Activated B cell treated with CpG ODN at 0.5 μM for 24 hours (primary cell): ENCODE results near the gene EWSR1. TPM values are rescaled to one million over a fixed set of nuclear protein-coding genes. Genes with fewer than 3 reads are reported as not detected.

Experiments
- ATAC-seq: fragments of 200-7000 bp; cut with Tn5 transposase; one replicate; pipeline ENCODE4 v1.10.0; 2021; ENCODE audit warnings: low read depth, mild to moderate bottlenecking, moderate library complexity
- CTCF ChIA-PET: fragments of 350-600 bp; sonication (Branson Sonifier 250); formaldehyde crosslinking; loops from one replicate; lab custom pipeline; 2021; ENCODE audit warnings: antibody characterized with exemption; lab: Charles Lee
- POLR2A ChIA-PET: fragments of 350-600 bp; sonication (Branson Sonifier 250); formaldehyde crosslinking; loops from one replicate; lab custom pipeline; 2021; ENCODE audit warnings: antibody characterized with exemption; lab: Charles Lee
- DNase-seq: peaks from one replicate; pipeline ENCODE4 v3.0.0; 2022
- H3K27ac Mint-ChIP-seq: one replicate; pipeline ENCODE4 v1.8.0; 2020; ENCODE audit warnings: mixed read lengths
- H3K27me3 Mint-ChIP-seq: one replicate; pipeline ENCODE4 v1.8.0; 2021; ENCODE audit warnings: mixed read lengths
- H3K36me3 Mint-ChIP-seq: one replicate; pipeline ENCODE4 v1.8.0; 2021; ENCODE audit warnings: low read depth, mixed read lengths
- H3K4me1 Mint-ChIP-seq: one replicate; pipeline ENCODE4 v1.8.0; 2021; ENCODE audit warnings: mixed read lengths
- H3K4me3 Mint-ChIP-seq: one replicate; pipeline ENCODE4 v1.8.0; 2020; ENCODE audit warnings: mild to moderate bottlenecking, mixed read lengths
- H3K9me3 Mint-ChIP-seq: one replicate; pipeline ENCODE4 v1.8.0; 2020; ENCODE audit warnings: mixed read lengths
- CTCF ChIP-seq: fragments of 200-600 bp; IDR thresholded peaks from one replicate; pipeline ENCODE4 v1.8.0; 2022; ENCODE audit warnings: antibody characterized with exemption, mild to moderate bottlenecking
- intact Hi-C: fragments of 100-400 bp; cut with micrococcal nuclease; formaldehyde crosslinking; loops from one replicate; pipeline ENCODE4 v1.15.1; 2024
- total RNA-seq: library from RNA; stranded (reverse); gene quantifications from 2 replicates; pipeline ENCODE4 v1.2.3, GENCODE V29; 2022

Gene EWSR1
- total RNA-seq, 1 donor from 2014 or later: 382 TPM

GRCh38 chr22:29345932-29346331 lies 77.9 kb downstream of the EWSR1 start:
- ChIA-PET CTCF (no interaction called here), POLR2A (no interaction called here)
- DNase-seq (no peak), ATAC-seq (no peak)
- Mint-ChIP-seq H3K27ac (no peak overlapping the region), H3K4me1 (no peaks in the 10 kb centered on the region), H3K36me3 (peaks cover 96% of the 10 kb centered on the region), H3K9me3 (no peaks in the 10 kb centered on the region), H3K4me3 (no peak overlapping the region), H3K27me3 (no peaks in the 10 kb centered on the region)
- intact Hi-C loops: no loop called here
- no peak for TF ChIP-seq CTCF

DNA sequence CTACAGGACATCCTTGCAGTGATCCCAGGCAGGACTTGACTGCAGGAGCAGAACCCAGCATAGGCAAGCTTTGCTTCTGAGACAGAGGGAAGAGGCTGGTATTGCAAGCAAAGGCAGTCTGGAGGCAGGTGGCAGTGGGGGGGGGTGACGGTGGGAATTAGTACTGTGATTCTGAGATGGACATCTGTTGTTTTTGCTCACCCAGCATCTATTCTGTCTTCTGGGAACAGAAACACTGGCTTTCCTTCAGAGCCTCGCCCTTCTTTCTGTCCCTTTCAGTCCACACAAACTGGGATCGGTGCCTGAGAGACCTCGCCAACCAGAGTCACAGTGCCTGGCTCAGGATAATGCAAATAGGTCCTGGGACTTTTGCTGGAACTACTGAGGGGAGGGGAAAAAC lies 78.6 kb downstream of the EWSR1 start:
- ATAC-seq (no peak), DNase-seq (no peak)
- ChIA-PET POLR2A (no interaction called here), CTCF (no interaction called here)
- no peaks in the 10 kb centered on the region for H3K27me3 Mint-ChIP-seq
- peaks cover 97% of the 10 kb centered on the region for H3K36me3 Mint-ChIP-seq
- TF ChIP-seq CTCF: no peak
- intact Hi-C loops: no loop called here
- no peak overlapping the region for H3K4me3 Mint-ChIP-seq
- H3K9me3 Mint-ChIP-seq: no peaks in the 10 kb centered on the region
- H3K27ac Mint-ChIP-seq: no peak overlapping the region
- no peaks in the 10 kb centered on the region for H3K4me1 Mint-ChIP-seq

DNA sequence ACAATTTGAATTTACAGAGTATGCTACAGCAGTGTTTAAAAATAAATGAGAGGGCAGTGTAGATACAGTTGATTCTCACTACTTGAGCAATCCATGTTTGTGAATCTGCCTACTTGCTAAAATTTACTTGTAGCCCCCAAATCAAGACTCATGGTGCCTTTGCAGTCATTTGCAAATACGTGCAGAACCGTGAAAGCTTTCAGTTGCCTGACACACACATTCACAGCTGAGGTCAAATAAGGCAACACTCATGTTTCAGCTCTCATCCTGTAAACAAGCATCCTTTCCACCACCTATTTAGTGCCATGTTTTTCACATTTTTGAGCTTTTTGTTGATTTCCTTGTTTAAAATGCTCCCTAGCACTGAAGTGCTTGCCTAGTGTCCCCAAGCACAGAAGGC lies 80.0 kb downstream of the EWSR1 start:
- Mint-ChIP-seq H3K36me3 (peaks cover 97% of the 10 kb centered on the region), H3K9me3 (no peaks in the 10 kb centered on the region), H3K27ac (no peak overlapping the region), H3K4me3 (no peak overlapping the region), H3K4me1 (no peaks in the 10 kb centered on the region), H3K27me3 (no peaks in the 10 kb centered on the region)
- POLR2A ChIA-PET: no interaction called here
- DNase-seq: no peak
- CTCF ChIA-PET: interaction anchor here (0.6 kb wide), 1 partner anchor 754 kb away, joined by 4 read pairs; no protein-coding TSS in a partner anchor
- TF ChIP-seq CTCF: no peak
- intact Hi-C loops: no loop called here
- no peak for ATAC-seq

DNA sequence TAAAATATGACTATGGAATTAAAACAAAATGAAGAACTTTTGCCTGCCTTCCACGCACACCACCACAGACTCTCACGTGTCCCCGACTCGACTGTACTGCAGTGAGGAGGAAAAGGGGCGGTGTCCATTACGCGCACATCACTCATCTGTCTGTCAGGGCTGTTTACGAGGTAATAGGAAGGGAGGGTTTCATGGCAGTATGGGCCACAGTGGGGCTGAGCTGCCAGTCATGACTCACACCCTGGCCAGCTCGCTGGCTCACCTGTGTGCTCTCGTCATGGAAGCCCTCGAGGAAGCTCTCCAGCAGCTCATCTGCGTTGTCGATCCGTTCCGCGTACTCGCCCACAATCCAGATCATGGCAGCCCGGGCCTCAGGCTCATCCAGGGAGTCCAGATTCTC lies 80.9 kb downstream of the EWSR1 start:
- H3K27me3 Mint-ChIP-seq: no peaks in the 10 kb centered on the region
- intact Hi-C loops: no loop called here
- TF ChIP-seq CTCF: no peak
- H3K4me1 Mint-ChIP-seq: no peaks in the 10 kb centered on the region
- DNase-seq (no peak), ATAC-seq (no peak)
- POLR2A ChIA-PET: no interaction called here
- peaks cover 95% of the 10 kb centered on the region for H3K36me3 Mint-ChIP-seq
- H3K9me3 Mint-ChIP-seq: no peaks in the 10 kb centered on the region
- H3K4me3 Mint-ChIP-seq: no peak overlapping the region
- CTCF ChIA-PET: interaction anchor here (0.6 kb wide), 1 partner anchor 753 kb away, joined by 4 read pairs; no protein-coding TSS in a partner anchor
- H3K27ac Mint-ChIP-seq: no peak overlapping the region

Other genes with a start within 250 kb of the EWSR1 start
- not detected in 2 replicates for gene C22orf31, start 206.4 kb upstream of the EWSR1 start, total RNA-seq
- gene KREMEN1, start 195.2 kb upstream of the EWSR1 start, total RNA-seq: not detected in 2 replicates
- not detected in 2 replicates for gene EMID1, start 62.4 kb upstream of the EWSR1 start, total RNA-seq
- gene RHBDD3, start 287 bp upstream of the EWSR1 start, total RNA-seq: 17.7 and 17.9 TPM in 2 replicates
- not detected in 2 replicates for gene GAS2L1, start 38.4 kb downstream of the EWSR1 start, total RNA-seq
- 0.98 and 1.0 TPM in 2 replicates for gene RASL10A, start 47.4 kb downstream of the EWSR1 start, total RNA-seq
- 120 and 132 TPM in 2 replicates for gene AP1B1, start 120.3 kb downstream of the EWSR1 start, total RNA-seq
- not detected in 2 replicates for gene RFPL1, start 170.3 kb downstream of the EWSR1 start, total RNA-seq
- 0.15 and 0.20 TPM in 2 replicates for gene NEFH, start 211.9 kb downstream of the EWSR1 start, total RNA-seq